DND-41 (cell line): ENCODE data around the gene ATP7A.
"Not testable (repeated sequence)": the region's sequence is repeated elsewhere in the genome, so short reads cannot be mapped to it uniquely, and the experiment has no call there.

Source experiments
- ATAC-seq: fragments of 200-7000 bp; cut with Tn5 transposase; 3 replicates; pipeline ENCODE4 v1.9.1; 2021; ENCODE audit warnings: low read depth; ENCODE audit not compliant: insufficient read depth
- DNase-seq: peaks from one replicate; pipeline ENCODE4 v3.0.0-alpha.2; 2020
- H2AFZ ChIP-seq: 2 replicates; pipeline ENCODE4 v1.6.0; 2012; ENCODE audit warnings: low read depth, low read length
- H3K27ac ChIP-seq: 2 replicates; pipeline ENCODE4 v1.5.1; 2012; ENCODE audit warnings: low read length, inconsistent platforms
- H3K27me3 ChIP-seq: fragments of 200-600 bp; sonication (generic); 2 replicates; pipeline ENCODE4 v1.6.0; 2012; ENCODE audit warnings: low read length, mild to moderate bottlenecking, inconsistent platforms; ENCODE audit not compliant: insufficient read depth, poor library complexity
- H3K36me3 ChIP-seq: 2 replicates; pipeline ENCODE4 v1.5.1; 2012; ENCODE audit warnings: low read length, inconsistent platforms; ENCODE audit not compliant: insufficient read depth
- H3K4me1 ChIP-seq: 2 replicates; pipeline ENCODE4 v1.5.1; 2012; ENCODE audit warnings: mild to moderate bottlenecking, low read length; ENCODE audit not compliant: insufficient read depth
- H3K4me2 ChIP-seq: 2 replicates; pipeline ENCODE4 v1.6.0; 2012; ENCODE audit warnings: mild to moderate bottlenecking, moderate library complexity, low read length, inconsistent platforms; ENCODE audit not compliant: insufficient read depth
- H3K4me3 ChIP-seq, 2 experiments: fragments of 200-600 bp in 1 of 2; shearing (Covaris generic) in 1 of 2; 2 replicates each; pipeline ENCODE4 v1.5.1; 2012 to 2016; ENCODE audit warnings: inconsistent platforms in 2 of 2, low read length in 2 of 2, mild to moderate bottlenecking in 2 of 2, low read depth in 1 of 2, moderate library complexity in 1 of 2
- H3K79me2 ChIP-seq: 2 replicates; pipeline ENCODE4 v1.6.0; 2012; ENCODE audit warnings: low read length, inconsistent platforms; ENCODE audit not compliant: insufficient read depth
- H3K9ac ChIP-seq: 2 replicates; pipeline ENCODE4 v1.6.0; 2012; ENCODE audit warnings: low read depth, mild to moderate bottlenecking, inconsistent platforms, low read length, moderate library complexity
- H3K9me3 ChIP-seq: 2 replicates; pipeline ENCODE4 v1.5.1; 2012; ENCODE audit warnings: low read length, moderate library complexity, mild to moderate bottlenecking, inconsistent platforms; ENCODE audit not compliant: insufficient read depth, severe bottlenecking
- H4K20me1 ChIP-seq: 2 replicates; pipeline ENCODE4 v1.6.0; 2012; ENCODE audit warnings: low read length; ENCODE audit not compliant: insufficient read depth
- CTCF ChIP-seq: IDR thresholded peaks from 2 replicates; pipeline ENCODE4 v1.5.1; 2012; ENCODE audit warnings: borderline replicate concordance, low read length, moderate library complexity, mild to moderate bottlenecking; ENCODE audit not compliant: poor library complexity, severe bottlenecking; ENCODE audit errors: extremely low read depth
- EZH2 ChIP-seq: IDR thresholded peaks from 3 replicates; pipeline ENCODE4 v1.6.1; 2012; ENCODE audit warnings: borderline replicate concordance, low read depth, mild to moderate bottlenecking, moderate library complexity, low read length, inconsistent platforms; ENCODE audit not compliant: severe bottlenecking

The ATP7A gene

GRCh38 chrX:77910108-77910840, at the start of gene ATP7A:
Gene ATP7A (plus strand): TSS chrX:77910693. CDS start chrX:77971642, 60,949 bp downstream.
- no peaks in the 10 kb centered on the region; the same call in 1 of the 2 replicates for H3K36me3 ChIP-seq
- peak within 1 kb of the TSS; percentile 63 for H3K9ac ChIP-seq
- ATAC-seq (peak; percentile 93), DNase-seq (peak; percentile 95)
- TF ChIP-seq EZH2 = no peak
- TF ChIP-seq CTCF = peak; percentile 78
- peak within 1 kb of the TSS; percentile 83 for H3K27ac ChIP-seq
- peak within 1 kb of the TSS; percentile 86 for H3K4me2 ChIP-seq
- H3K4me1 ChIP-seq = peaks cover 24% of the 10 kb centered on the region; the same call in 1 of the 2 replicates
- no peaks in the 10 kb centered on the region for H3K27me3 ChIP-seq
- H3K4me3 ChIP-seq = peak within 1 kb of the TSS; percentile 77
- peak within 1 kb of the TSS; percentile 79 for H2AFZ ChIP-seq
- peaks cover 41% of the 10 kb centered on the region for H3K79me2 ChIP-seq
- H4K20me1 ChIP-seq = no peaks in the 10 kb centered on the region
- no peaks in the 10 kb centered on the region for H3K9me3 ChIP-seq

- Histone ChIP-seq H3K4me2 (no peak overlapping the region), H2AFZ (no peak overlapping the region), H3K9me3 (no peaks in the 10 kb centered on the region), H3K9ac (no peak overlapping the region), H4K20me1 (no peaks in the 10 kb centered on the region), H3K27ac (no peak overlapping the region), H3K36me3 (peaks cover 23% of the 10 kb centered on the region), H3K4me3 (no peak overlapping the region), H3K4me1 (no peaks in the 10 kb centered on the region), H3K27me3 (no peaks in the 10 kb centered on the region), H3K79me2 (peaks cover 15% of the 10 kb centered on the region)
- no peak for TF ChIP-seq EZH2
- TF ChIP-seq CTCF = no peak
- DNase-seq (no peak), ATAC-seq (no peak)
Observed at GRCh38 chrX:77875372-77875771, 35.1 kb upstream of the ATP7A start.

- H3K36me3 ChIP-seq, H3K27me3 ChIP-seq, ATAC-seq, H3K27ac ChIP-seq, H2AFZ ChIP-seq, H4K20me1 ChIP-seq, H3K9ac ChIP-seq, H3K9me3 ChIP-seq, H3K4me1 ChIP-seq, H3K4me3 ChIP-seq, H3K4me2 ChIP-seq, DNase-seq: not testable (repeated sequence)
- peaks cover 26% of the 10 kb centered on the region for H3K79me2 ChIP-seq
Observed at GRCh38 chrX:77881418-77881817, 29.1 kb upstream of the ATP7A start.

- Histone ChIP-seq H3K9me3 (no peaks in the 10 kb centered on the region), H3K4me1 (peaks cover 24% of the 10 kb centered on the region), H4K20me1 (peaks cover 3% of the 10 kb centered on the region; the same call in 1 of the 2 replicates), H3K4me2 (peak overlapping the region; percentile 77), H3K27ac (no peak overlapping the region), H3K27me3 (no peaks in the 10 kb centered on the region), H2AFZ (no peak overlapping the region), H3K9ac (no peak overlapping the region), H3K79me2 (peaks cover 68% of the 10 kb centered on the region), H3K36me3 (no peaks in the 10 kb centered on the region), H3K4me3 (peak overlapping the region in 1 of 2 experiments; percentile 30; a peak in 1 of 4 replicates)
- TF ChIP-seq CTCF (no peak), EZH2 (no peak)
- DNase-seq (no peak), ATAC-seq (no peak)
Observed at GRCh38 chrX:77892887-77893286, 17.6 kb upstream of the ATP7A start.
